GM23338 (cell line): Measurements from ENCODE around the gene ACSBG1. TPM values are rescaled to one million over a fixed set of nuclear protein-coding genes. Genes with fewer than 3 reads are reported as not detected.

Source experiments
- ATAC-seq: fragments of 200-7000 bp; cut with Tn5 transposase; 3 replicates; pipeline ENCODE4 v1.9.1; 2020
- DNase-seq: peaks from one replicate; pipeline ENCODE4 v3.0.0-alpha.2; 2015; ENCODE audit warnings: low spot score
- H2AFZ ChIP-seq: fragments of 200-600 bp; sonication (generic); 2 replicates; pipeline ENCODE4 v1.8.0; 2016; ENCODE audit warnings: antibody characterized with exemption, mild to moderate bottlenecking, moderate library complexity
- H3F3A ChIP-seq: fragments of 200-600 bp; sonication (generic); replicated peaks from 2 replicates; pipeline ENCODE4 v1.8.0; 2017; ENCODE audit warnings: antibody characterized with exemption, mixed run types, low read depth
- H3K27ac ChIP-seq: fragments of 200-600 bp; sonication (generic); 2 replicates; pipeline ENCODE4 v1.6.1; 2016; ENCODE audit warnings: low read depth
- H3K27me3 ChIP-seq: fragments of 200-600 bp; sonication (generic); 2 replicates; pipeline ENCODE4 v1.8.0; 2016; ENCODE audit warnings: mild to moderate bottlenecking, mixed run types, moderate library complexity; ENCODE audit not compliant: insufficient read depth
- H3K36me3 ChIP-seq: fragments of 200-600 bp; sonication (generic); 2 replicates; pipeline ENCODE4 v1.8.0; 2016; ENCODE audit warnings: mild to moderate bottlenecking; ENCODE audit not compliant: insufficient read depth
- H3K4me1 ChIP-seq: fragments of 200-600 bp; sonication (generic); 2 replicates; pipeline ENCODE4 v1.8.0; 2016; ENCODE audit warnings: mild to moderate bottlenecking, moderate library complexity; ENCODE audit not compliant: insufficient read depth
- H3K4me2 ChIP-seq: fragments of 200-600 bp; sonication (generic); 2 replicates; pipeline ENCODE4 v1.7.1; 2017; ENCODE audit warnings: mixed run types
- H3K4me3 ChIP-seq: fragments of 200-600 bp; sonication (generic); 2 replicates; pipeline ENCODE4 v1.6.1; 2016; ENCODE audit warnings: mixed run types
- H3K79me2 ChIP-seq: fragments of 200-600 bp; sonication (generic); replicated peaks from 2 replicates; pipeline ENCODE4 v1.8.0; 2017; ENCODE audit warnings: mild to moderate bottlenecking; ENCODE audit not compliant: insufficient read depth
- H3K9me2 ChIP-seq: fragments of 200-600 bp; sonication (generic); 2 replicates; pipeline ENCODE4 v1.8.0; 2017; ENCODE audit not compliant: insufficient read depth
- H4K20me1 ChIP-seq: fragments of 200-600 bp; sonication (generic); replicated peaks from 2 replicates; pipeline ENCODE4 v1.8.0; 2017; ENCODE audit warnings: mild to moderate bottlenecking; ENCODE audit not compliant: insufficient read depth
- H3K27ac Mint-ChIP-seq: 2 replicates; pipeline ENCODE4 v1.8.0; 2020; ENCODE audit warnings: inconsistent platforms, mild to moderate bottlenecking, moderate library complexity, mixed read lengths
- H3K27me3 Mint-ChIP-seq: 3 replicates; pipeline ENCODE4 v1.8.0; 2022; ENCODE audit warnings: low read depth, mild to moderate bottlenecking, moderate library complexity, mixed read lengths, inconsistent platforms; ENCODE audit not compliant: insufficient read depth, poor library complexity
- H3K36me3 Mint-ChIP-seq: 3 replicates; pipeline ENCODE4 v1.8.0; 2021; ENCODE audit warnings: low read depth, mild to moderate bottlenecking, inconsistent platforms, moderate library complexity, mixed read lengths
- H3K4me1 Mint-ChIP-seq: 3 replicates; pipeline ENCODE4 v1.8.0; 2020; ENCODE audit warnings: mild to moderate bottlenecking, inconsistent platforms, mixed read lengths
- H3K4me3 Mint-ChIP-seq: 3 replicates; pipeline ENCODE4 v1.8.0; 2021; ENCODE audit warnings: moderate library complexity, mild to moderate bottlenecking, inconsistent platforms, mixed read lengths
- H3K9me3 Mint-ChIP-seq: 3 replicates; pipeline ENCODE4 v1.8.0; 2020; ENCODE audit warnings: moderate library complexity, mild to moderate bottlenecking, inconsistent platforms, mixed read lengths
- CREB1 ChIP-seq: fragments of 250-450 bp; sonication (Bioruptor Pico); IDR thresholded peaks from 2 replicates; pipeline ENCODE4 v1.5.0; 2020; ENCODE audit warnings: low read depth, mild to moderate bottlenecking, moderate library complexity
- EZH2 ChIP-seq: fragments of 200-600 bp; sonication (generic); IDR thresholded peaks from one replicate; pipeline ENCODE4 v1.8.0; 2017; ENCODE audit warnings: antibody characterized with exemption, mild to moderate bottlenecking, low read depth; ENCODE audit not compliant: unreplicated experiment
- EZH2phosphoT487 ChIP-seq: fragments of 200-600 bp; sonication (generic); IDR thresholded peaks from one replicate; pipeline ENCODE4 v1.8.1; 2018; ENCODE audit warnings: antibody characterized with exemption; ENCODE audit not compliant: unreplicated experiment
- JUNB ChIP-seq: IDR thresholded peaks from one replicate; pipeline ENCODE4 v1.6.1; 2016; ENCODE audit warnings: antibody characterized with exemption; ENCODE audit not compliant: unreplicated experiment
- NANOG ChIP-seq: IDR thresholded peaks from 2 replicates; pipeline ENCODE4 v1.6.1; 2016; ENCODE audit warnings: antibody characterized with exemption, borderline replicate concordance
- POLR2AphosphoS5 ChIP-seq: IDR thresholded peaks from 2 replicates; pipeline ENCODE4 v1.6.1; 2016; ENCODE audit warnings: antibody characterized with exemption, low read depth
- STAT1 ChIP-seq: IDR thresholded peaks from one replicate; pipeline ENCODE4 v1.6.1; 2016; ENCODE audit warnings: antibody characterized with exemption; ENCODE audit not compliant: unreplicated experiment
- ZNF331 ChIP-seq: fragments of 250-450 bp; sonication (Bioruptor Pico); IDR thresholded peaks from 2 replicates; pipeline ENCODE4 v1.5.0; 2020; ENCODE audit warnings: low read depth, mild to moderate bottlenecking, moderate library complexity
- polyA plus RNA-seq: library from polyadenylated mRNA; unstranded; fragments of >200 nt; fragmentation: Nextera tagmentation; extraction: Ambion mirVana; gene quantifications from 2 replicates; pipeline ENCODE4 v1.2.1, GENCODE V29; 2016
- total RNA-seq: library from RNA; depleted of rRNA; stranded (reverse); fragments of >200 nt; shearing (Covaris generic); gene quantifications from 2 replicates; pipeline ENCODE4 v1.2.3, GENCODE V29; 2014
- TF ChIP-seq, protein P1 (sequence below): IDR thresholded peaks from one replicate; pipeline ENCODE4 v1.6.1; 2018; ENCODE audit warnings: antibody characterized with exemption; ENCODE audit not compliant: unreplicated experiment
- TF ChIP-seq, protein P2 (sequence below), 2 experiments: fragments of 200-600 bp in 1 of 2; sonication (generic) in 1 of 2; conservative IDR thresholded peaks; 2 replicates each; pipeline versions ENCODE4 v1.5.1 to v1.6.1; 2016 to 2017; ENCODE audit warnings: antibody characterized with exemption in 2 of 2, low read depth in 2 of 2, mild to moderate bottlenecking in 2 of 2, moderate library complexity in 1 of 2

The ACSBG1 gene
- total and polyA plus RNA-seq, 2 experiments from 2014 or later: 1.9 to 10.0 TPM

DNA sequence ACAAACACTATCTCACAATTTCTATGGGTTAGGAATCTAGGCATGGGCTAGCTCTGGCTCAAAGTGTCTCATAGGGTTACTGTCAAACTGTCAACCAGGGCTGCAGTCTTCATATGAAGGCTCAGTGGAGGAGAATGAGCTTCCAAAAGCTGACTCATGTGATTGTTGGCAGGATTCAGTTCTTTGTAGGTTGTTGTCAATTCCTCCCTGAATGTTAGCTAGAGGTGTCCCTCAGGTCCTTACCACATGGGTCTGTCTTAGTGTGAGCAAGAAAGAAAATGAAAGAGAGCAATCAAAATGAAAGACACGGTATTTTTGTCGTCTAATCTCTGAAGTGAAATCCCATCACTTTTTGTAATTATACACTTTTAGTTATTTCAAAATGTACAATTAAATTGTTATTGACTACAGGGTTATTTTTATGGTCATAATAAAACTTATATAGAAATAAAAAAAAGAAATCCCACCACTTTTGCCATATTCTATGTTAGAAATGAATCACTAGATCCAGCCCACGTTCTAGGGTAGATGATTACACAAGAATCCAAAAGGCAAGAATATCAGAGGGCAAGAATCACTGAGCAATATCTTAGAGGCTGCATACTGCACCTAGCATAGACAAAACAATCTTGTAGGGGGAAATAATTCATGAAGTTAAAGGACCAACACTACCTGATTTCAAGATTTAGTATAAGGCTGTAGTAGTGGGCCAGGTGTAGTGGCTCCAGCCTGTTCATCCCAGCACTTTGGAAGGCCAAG lies 8.4 kb downstream of the ACSBG1 start:
- no peak overlapping the region for H3K27ac Mint-ChIP-seq
- no peaks in the 10 kb centered on the region for H3K79me2 ChIP-seq
- no peaks in the 10 kb centered on the region for H3K36me3 ChIP-seq
- H2AFZ ChIP-seq: no peak overlapping the region
- H4K20me1 ChIP-seq: no peaks in the 10 kb centered on the region
- no peak overlapping the region for H3K4me3 ChIP-seq
- DNase-seq (no peak), ATAC-seq (no peak)
- peaks cover 4% of the 10 kb centered on the region; the same call in 2 of the 3 replicates for H3K4me1 Mint-ChIP-seq
- peaks cover 3% of the 10 kb centered on the region; the same call in 1 of the 3 replicates for H3K36me3 Mint-ChIP-seq
- H3K4me2 ChIP-seq: no peak overlapping the region
- no peaks in the 10 kb centered on the region; the same call in 2 of the 3 replicates for H3K9me3 Mint-ChIP-seq
- no peak for TF ChIP-seq NANOG
- TF ChIP-seq STAT1: no peak
- no peak for TF ChIP-seq ZNF331 (CRISPR knock-in tag)
- TF ChIP-seq JUNB: no peak
- no peak for TF ChIP-seq POLR2AphosphoS5
- no peak for TF ChIP-seq CREB1 (CRISPR knock-in tag)
- TF ChIP-seq, protein P1, sequence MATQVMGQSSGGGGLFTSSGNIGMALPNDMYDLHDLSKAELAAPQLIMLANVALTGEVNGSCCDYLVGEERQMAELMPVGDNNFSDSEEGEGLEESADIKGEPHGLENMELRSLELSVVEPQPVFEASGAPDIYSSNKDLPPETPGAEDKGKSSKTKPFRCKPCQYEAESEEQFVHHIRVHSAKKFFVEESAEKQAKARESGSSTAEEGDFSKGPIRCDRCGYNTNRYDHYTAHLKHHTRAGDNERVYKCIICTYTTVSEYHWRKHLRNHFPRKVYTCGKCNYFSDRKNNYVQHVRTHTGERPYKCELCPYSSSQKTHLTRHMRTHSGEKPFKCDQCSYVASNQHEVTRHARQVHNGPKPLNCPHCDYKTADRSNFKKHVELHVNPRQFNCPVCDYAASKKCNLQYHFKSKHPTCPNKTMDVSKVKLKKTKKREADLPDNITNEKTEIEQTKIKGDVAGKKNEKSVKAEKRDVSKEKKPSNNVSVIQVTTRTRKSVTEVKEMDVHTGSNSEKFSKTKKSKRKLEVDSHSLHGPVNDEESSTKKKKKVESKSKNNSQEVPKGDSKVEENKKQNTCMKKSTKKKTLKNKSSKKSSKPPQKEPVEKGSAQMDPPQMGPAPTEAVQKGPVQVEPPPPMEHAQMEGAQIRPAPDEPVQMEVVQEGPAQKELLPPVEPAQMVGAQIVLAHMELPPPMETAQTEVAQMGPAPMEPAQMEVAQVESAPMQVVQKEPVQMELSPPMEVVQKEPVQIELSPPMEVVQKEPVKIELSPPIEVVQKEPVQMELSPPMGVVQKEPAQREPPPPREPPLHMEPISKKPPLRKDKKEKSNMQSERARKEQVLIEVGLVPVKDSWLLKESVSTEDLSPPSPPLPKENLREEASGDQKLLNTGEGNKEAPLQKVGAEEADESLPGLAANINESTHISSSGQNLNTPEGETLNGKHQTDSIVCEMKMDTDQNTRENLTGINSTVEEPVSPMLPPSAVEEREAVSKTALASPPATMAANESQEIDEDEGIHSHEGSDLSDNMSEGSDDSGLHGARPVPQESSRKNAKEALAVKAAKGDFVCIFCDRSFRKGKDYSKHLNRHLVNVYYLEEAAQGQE: no peak
- no peak for TF ChIP-seq EZH2phosphoT487
- no peak overlapping the region for H3K4me3 Mint-ChIP-seq
- H3K4me1 ChIP-seq: no peaks in the 10 kb centered on the region; the same call in 1 of the 2 replicates
- H3K9me2 ChIP-seq: no peaks in the 10 kb centered on the region
- H3K27me3 ChIP-seq: no peaks in the 10 kb centered on the region
- H3K27me3 Mint-ChIP-seq: no peaks in the 10 kb centered on the region
- H3K27ac ChIP-seq: no peak overlapping the region
- H3F3A ChIP-seq: no peaks in the 10 kb centered on the region

DNA sequence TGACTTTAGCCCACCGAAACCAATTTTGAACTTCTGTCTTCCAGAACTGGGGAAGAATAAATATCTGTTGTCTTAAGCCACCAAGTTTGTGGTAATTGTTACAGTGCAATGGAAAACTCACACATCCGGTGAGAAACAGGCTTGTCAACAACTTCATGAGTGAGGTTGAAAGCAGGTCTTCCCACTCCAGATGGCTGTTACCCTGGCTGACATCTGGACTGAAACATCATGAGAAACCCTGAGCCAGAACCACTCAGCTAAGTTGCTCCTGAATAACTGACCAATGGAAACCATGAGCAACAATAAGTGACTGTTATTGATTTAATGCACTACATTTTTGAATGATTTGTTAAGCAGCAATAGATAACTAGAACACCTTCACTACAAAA lies 10.3 kb downstream of the ACSBG1 start:
- H3K36me3 ChIP-seq: no peaks in the 10 kb centered on the region
- DNase-seq (no peak), ATAC-seq (no peak)
- no peak overlapping the region for H3K4me3 Mint-ChIP-seq
- H3K4me2 ChIP-seq: no peak overlapping the region
- H3K27ac ChIP-seq: no peak overlapping the region
- H3K4me3 ChIP-seq: no peak overlapping the region
- no peaks in the 10 kb centered on the region for H3F3A ChIP-seq
- no peaks in the 10 kb centered on the region for H3K79me2 ChIP-seq
- no peaks in the 10 kb centered on the region for H3K9me2 ChIP-seq
- H3K4me1 Mint-ChIP-seq: peaks cover 6% of the 10 kb centered on the region; the same call in 2 of the 3 replicates
- no peaks in the 10 kb centered on the region for H4K20me1 ChIP-seq
- no peaks in the 10 kb centered on the region for H3K27me3 ChIP-seq
- H3K9me3 Mint-ChIP-seq: no peaks in the 10 kb centered on the region; the same call in 2 of the 3 replicates
- no peak overlapping the region for H3K27ac Mint-ChIP-seq
- H3K4me1 ChIP-seq: no peaks in the 10 kb centered on the region; the same call in 1 of the 2 replicates
- no peaks in the 10 kb centered on the region for H3K27me3 Mint-ChIP-seq
- H2AFZ ChIP-seq: no peak overlapping the region
- peaks cover 3% of the 10 kb centered on the region; the same call in 1 of the 3 replicates for H3K36me3 Mint-ChIP-seq
- TF ChIP-seq EZH2phosphoT487 (no peak), EZH2 (no peak), CREB1 (CRISPR knock-in tag) (no peak), JUNB (no peak), STAT1 (no peak)
- TF ChIP-seq, protein P2, sequence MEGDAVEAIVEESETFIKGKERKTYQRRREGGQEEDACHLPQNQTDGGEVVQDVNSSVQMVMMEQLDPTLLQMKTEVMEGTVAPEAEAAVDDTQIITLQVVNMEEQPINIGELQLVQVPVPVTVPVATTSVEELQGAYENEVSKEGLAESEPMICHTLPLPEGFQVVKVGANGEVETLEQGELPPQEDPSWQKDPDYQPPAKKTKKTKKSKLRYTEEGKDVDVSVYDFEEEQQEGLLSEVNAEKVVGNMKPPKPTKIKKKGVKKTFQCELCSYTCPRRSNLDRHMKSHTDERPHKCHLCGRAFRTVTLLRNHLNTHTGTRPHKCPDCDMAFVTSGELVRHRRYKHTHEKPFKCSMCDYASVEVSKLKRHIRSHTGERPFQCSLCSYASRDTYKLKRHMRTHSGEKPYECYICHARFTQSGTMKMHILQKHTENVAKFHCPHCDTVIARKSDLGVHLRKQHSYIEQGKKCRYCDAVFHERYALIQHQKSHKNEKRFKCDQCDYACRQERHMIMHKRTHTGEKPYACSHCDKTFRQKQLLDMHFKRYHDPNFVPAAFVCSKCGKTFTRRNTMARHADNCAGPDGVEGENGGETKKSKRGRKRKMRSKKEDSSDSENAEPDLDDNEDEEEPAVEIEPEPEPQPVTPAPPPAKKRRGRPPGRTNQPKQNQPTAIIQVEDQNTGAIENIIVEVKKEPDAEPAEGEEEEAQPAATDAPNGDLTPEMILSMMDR (conservative IDR thresholded peaks at IDR 0.05; ENCODE audit: low read depth in 2 of 2): no peak
